Colonic mucosa (tissue), 4 donors: ENCODE data around the gene CSAD. TPM values are rescaled to one million over a fixed set of nuclear protein-coding genes. Genes with fewer than 3 reads are reported as not detected.

Source experiments
- DNase-seq: peaks from one replicate; pipeline ENCODE4 v3.0.0-alpha.2; 2020
- H3K27ac ChIP-seq: fragments of 200-600 bp; one replicate; pipeline ENCODE4 v1.8.0; 2021
- H3K27me3 ChIP-seq: fragments of 200-600 bp; one replicate; pipeline ENCODE4 v1.8.0; 2021
- H3K36me3 ChIP-seq: fragments of 200-600 bp; one replicate; pipeline ENCODE4 v1.8.0; 2021
- H3K4me1 ChIP-seq: fragments of 200-600 bp; one replicate; pipeline ENCODE4 v1.8.0; 2021; ENCODE audit warnings: mild to moderate bottlenecking
- H3K4me3 ChIP-seq: fragments of 200-600 bp; one replicate; pipeline ENCODE4 v1.8.0; 2021
- H3K9ac ChIP-seq, 2 donors: one replicate each; pipeline ENCODE4 v1.7.0; 2013; ENCODE audit warnings: control low read depth in 2 of 2, low read depth in 2 of 2, low read length in 2 of 2
- H3K9me3 ChIP-seq: fragments of 200-600 bp; one replicate; pipeline ENCODE4 v1.8.0; 2021
- CTCF ChIP-seq: fragments of 200-600 bp; IDR thresholded peaks from one replicate; pipeline ENCODE4 v1.8.0; 2022; ENCODE audit warnings: antibody characterized with exemption, mild to moderate bottlenecking
- intact Hi-C: fragments of 100-400 bp; cut with DNase I; formaldehyde crosslinking; loops from one replicate; pipeline ENCODE4 v1.14.1; 2022
- total RNA-seq, 2 donors: library from RNA; stranded (reverse); fragmentation: NEBNext Ultra II Directional in 1 of 2; extraction: Animal tissue kit (Norgen Biotek cat#: 25700) in 1 of 2; gene quantifications; one replicate each; pipeline ENCODE4 v1.2.1, GENCODE V29; 2021
- donor health status: healthy.
- donor health status: DM: no; HTN: no; CAD: no.
- donor health status: DM: no; HTN: no; CAD: no.

Gene CSAD
- total RNA-seq, 2 donors from 2014 or later, result 9.1 to 20.4 TPM

DNA sequence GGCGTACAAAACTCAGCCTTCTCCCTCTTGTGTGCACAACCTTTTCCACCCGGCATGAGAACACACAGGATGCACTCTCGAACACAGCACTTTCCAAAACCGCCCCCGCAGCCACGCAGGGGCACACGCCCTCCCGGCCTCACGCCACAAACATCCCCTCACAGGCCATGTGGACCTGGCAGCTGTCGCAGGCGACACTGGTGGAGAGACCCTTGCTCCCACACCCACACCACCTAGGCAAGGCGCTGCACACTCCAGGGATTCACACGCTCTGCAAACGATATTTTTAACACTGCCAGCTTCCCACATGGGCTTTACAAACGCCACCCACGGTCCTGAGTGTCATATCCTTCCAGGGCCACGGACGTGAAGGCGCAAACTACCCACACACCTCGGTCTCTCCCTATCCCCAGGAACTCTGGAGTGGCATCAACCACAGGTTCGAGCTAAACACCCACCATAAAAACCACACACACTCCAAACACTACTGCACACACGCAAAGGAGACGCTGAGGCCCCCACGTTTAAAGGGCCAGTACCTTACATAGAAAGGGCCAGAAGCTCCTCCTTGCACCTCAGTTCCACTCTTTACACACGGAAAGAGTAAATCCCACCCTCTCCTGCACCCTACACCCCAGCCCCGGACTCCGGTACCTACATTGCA lies 38.7 kb upstream of the CSAD start:
- Histone ChIP-seq H3K36me3 (no peaks in the 10 kb centered on the region), H3K27ac (peak overlapping the region; percentile 98), H3K9ac (peak overlapping the region; percentile 77 to 93), H3K9me3 (no peaks in the 10 kb centered on the region), H3K27me3 (no peaks in the 10 kb centered on the region), H3K4me1 (peaks cover 22% of the 10 kb centered on the region), H3K4me3 (peak overlapping the region; percentile 63)
- DNase-seq, result peak; percentile 55
- intact Hi-C loops, result no loop called here
- TF ChIP-seq CTCF, result no peak

GRCh38 chr12:53218551-53219291 lies 38.0 kb upstream of the CSAD start:
- H3K9me3 ChIP-seq, result no peaks in the 10 kb centered on the region
- H3K4me3 ChIP-seq, result peak overlapping the region; percentile 63
- H3K4me1 ChIP-seq, result peaks cover 21% of the 10 kb centered on the region
- H3K27me3 ChIP-seq, result no peaks in the 10 kb centered on the region
- intact Hi-C loops, result no loop called here
- H3K36me3 ChIP-seq, result no peaks in the 10 kb centered on the region
- H3K9ac ChIP-seq, result peak overlapping the region; percentile 55 to 93
- H3K27ac ChIP-seq, result peak overlapping the region; percentile 98
- peak; percentile 51 for DNase-seq
- TF ChIP-seq CTCF, result no peak

DNA sequence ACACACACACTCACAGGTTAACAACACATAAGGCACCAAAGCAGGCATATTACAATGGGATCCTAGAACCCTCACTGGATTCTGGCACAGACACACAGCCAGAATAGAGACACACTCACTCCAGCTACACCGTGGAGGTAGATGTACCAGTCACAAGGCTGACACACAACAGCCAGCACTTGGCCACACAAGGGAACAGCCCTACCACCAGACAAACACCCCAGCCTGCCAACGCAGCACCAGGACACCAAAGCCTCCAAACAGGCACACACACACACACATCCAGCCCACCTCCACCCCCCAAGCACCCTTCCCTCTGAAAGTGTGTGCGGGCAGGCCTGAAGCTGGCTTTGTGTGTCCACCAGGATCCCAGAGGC lies 37.2 kb upstream of the CSAD start:
- Histone ChIP-seq H3K27me3 (no peaks in the 10 kb centered on the region), H3K9ac (peak overlapping the region; percentile 55 to 93), H3K4me1 (peaks cover 16% of the 10 kb centered on the region), H3K4me3 (no peak overlapping the region), H3K36me3 (no peaks in the 10 kb centered on the region), H3K9me3 (no peaks in the 10 kb centered on the region), H3K27ac (peak overlapping the region; percentile 98)
- intact Hi-C loops, result no loop called here
- DNase-seq, result peak; percentile 60
- no peak for TF ChIP-seq CTCF

GRCh38 chr12:53217051-53217930 lies 36.6 kb upstream of the CSAD start:
- Histone ChIP-seq H3K36me3 (no peaks in the 10 kb centered on the region), H3K27ac (peak overlapping the region; percentile 98), H3K4me3 (no peak overlapping the region), H3K9ac (peak overlapping the region; percentile 55 to 93), H3K27me3 (no peaks in the 10 kb centered on the region), H3K4me1 (peaks cover 16% of the 10 kb centered on the region), H3K9me3 (no peaks in the 10 kb centered on the region)
- peak; percentile 88 for DNase-seq
- intact Hi-C loops, result no loop called here
- no peak for TF ChIP-seq CTCF

GRCh38 chr12:53215497-53215896 lies 34.8 kb upstream of the CSAD start:
- Histone ChIP-seq H3K9ac (no peak overlapping the region), H3K36me3 (no peaks in the 10 kb centered on the region), H3K4me3 (no peak overlapping the region), H3K27ac (no peak overlapping the region), H3K4me1 (peaks cover 16% of the 10 kb centered on the region), H3K9me3 (no peaks in the 10 kb centered on the region), H3K27me3 (no peaks in the 10 kb centered on the region)
- no peak for DNase-seq
- intact Hi-C loops, result loop anchor here (2.0 kb wide), 1 partner anchor 73 kb away; no protein-coding TSS in a partner anchor
- no peak for TF ChIP-seq CTCF
